ENCODE measurements around the gene RDH5. TPM values are rescaled to one million over a fixed set of nuclear protein-coding genes. Genes with fewer than 3 reads are reported as not detected.
"Not testable (repeated sequence)": the region's sequence is repeated elsewhere in the genome, so short reads cannot be mapped to it uniquely, and the experiment has no call there.

RDH5 gene
- total RNA-seq, 2 donors from 2014 or later = 5.7 to 12.6 TPM

- no peak for TF ChIP-seq POLR2AphosphoS5 (IDR thresholded peaks at IDR 0.05)
- TF ChIP-seq, protein P1, sequence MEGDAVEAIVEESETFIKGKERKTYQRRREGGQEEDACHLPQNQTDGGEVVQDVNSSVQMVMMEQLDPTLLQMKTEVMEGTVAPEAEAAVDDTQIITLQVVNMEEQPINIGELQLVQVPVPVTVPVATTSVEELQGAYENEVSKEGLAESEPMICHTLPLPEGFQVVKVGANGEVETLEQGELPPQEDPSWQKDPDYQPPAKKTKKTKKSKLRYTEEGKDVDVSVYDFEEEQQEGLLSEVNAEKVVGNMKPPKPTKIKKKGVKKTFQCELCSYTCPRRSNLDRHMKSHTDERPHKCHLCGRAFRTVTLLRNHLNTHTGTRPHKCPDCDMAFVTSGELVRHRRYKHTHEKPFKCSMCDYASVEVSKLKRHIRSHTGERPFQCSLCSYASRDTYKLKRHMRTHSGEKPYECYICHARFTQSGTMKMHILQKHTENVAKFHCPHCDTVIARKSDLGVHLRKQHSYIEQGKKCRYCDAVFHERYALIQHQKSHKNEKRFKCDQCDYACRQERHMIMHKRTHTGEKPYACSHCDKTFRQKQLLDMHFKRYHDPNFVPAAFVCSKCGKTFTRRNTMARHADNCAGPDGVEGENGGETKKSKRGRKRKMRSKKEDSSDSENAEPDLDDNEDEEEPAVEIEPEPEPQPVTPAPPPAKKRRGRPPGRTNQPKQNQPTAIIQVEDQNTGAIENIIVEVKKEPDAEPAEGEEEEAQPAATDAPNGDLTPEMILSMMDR (IDR thresholded peaks at IDR 0.05) = no peak
- no peak for TF ChIP-seq POLR2A (IDR thresholded peaks at IDR 0.05)
- intact Hi-C loops (cut with DNase I) = no loop called here
- DNase-seq (ENCODE audit: low spot score) = no peak
- H3K36me3 ChIP-seq = no peaks in the 10 kb centered on the region
- H3K4me3 ChIP-seq = no peak overlapping the region
- 43% methylated on average over 2 of the region's 2 CpGs for WGBS
- H3K27me3 ChIP-seq (replicated peaks; ENCODE audit: insufficient read depth) = no peaks in the 10 kb centered on the region
- H3K4me1 ChIP-seq (replicated peaks) = no peaks in the 10 kb centered on the region
- no peaks in the 10 kb centered on the region for H3K9me3 ChIP-seq
- no peak overlapping the region for H3K27ac ChIP-seq
Observed at GRCh38 chr12:55755246-55755645, 35.1 kb downstream of the RDH5 start.

GRCh38 chr12:55757701-55758100, 37.5 kb downstream of the RDH5 start:
- Histone ChIP-seq H3K27me3 (replicated peaks; ENCODE audit: insufficient read depth) (no peaks in the 10 kb centered on the region), H3K9me3 (no peaks in the 10 kb centered on the region), H3K36me3 (no peaks in the 10 kb centered on the region), H3K27ac (no peak overlapping the region), H3K4me3 (no peak overlapping the region), H3K4me1 (replicated peaks) (no peaks in the 10 kb centered on the region)
- DNase-seq (ENCODE audit: low spot score) = no peak
- TF ChIP-seq POLR2A (IDR thresholded peaks at IDR 0.05) = no peak
- TF ChIP-seq, protein P1 (IDR thresholded peaks at IDR 0.05) = no peak
- no peak for TF ChIP-seq POLR2AphosphoS5 (IDR thresholded peaks at IDR 0.05)
- intact Hi-C loops (cut with DNase I) = no loop called here
- 54% methylated on average over 2 of the region's 2 CpGs for WGBS

DNA sequence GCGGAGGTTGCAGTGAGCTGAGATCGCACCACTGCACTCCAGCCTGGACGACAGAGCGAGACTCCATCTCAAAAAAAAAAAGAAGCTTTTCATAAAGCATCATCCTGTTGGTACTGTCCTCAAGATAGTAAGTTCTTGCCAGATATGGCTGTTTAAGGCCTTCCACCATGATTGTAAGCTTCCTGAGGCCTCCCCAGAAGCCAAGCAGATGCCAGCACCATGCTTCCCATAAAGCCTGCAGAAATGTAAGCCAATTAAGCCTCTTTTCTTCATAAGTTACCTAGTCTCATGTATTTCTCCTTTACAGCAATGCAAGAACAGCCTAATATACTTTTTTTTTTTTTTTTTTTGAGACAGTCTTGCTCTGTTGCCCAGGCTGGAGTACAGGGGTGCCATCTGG, 38.4 kb downstream of the RDH5 start:
- 94% methylated on average over 4 of the region's 4 CpGs for WGBS
- H3K27me3 ChIP-seq (replicated peaks; ENCODE audit: insufficient read depth); DNase-seq (ENCODE audit: low spot score); H3K4me1 ChIP-seq (replicated peaks); H3K9me3 ChIP-seq; H3K36me3 ChIP-seq; intact Hi-C loops (cut with DNase I); H3K4me3 ChIP-seq: not testable (repeated sequence)
- peak overlapping the region in 1 of 2 donors; percentile 32 for H3K27ac ChIP-seq

GRCh38 chr12:55760663-55761062, 40.5 kb downstream of the RDH5 start:
- 95% methylated on average over 6 of the region's 6 CpGs for WGBS
- intact Hi-C loops (cut with DNase I) = no loop called here

GRCh38 chr12:55762646-55763045, 42.5 kb downstream of the RDH5 start:
- intact Hi-C loops (cut with DNase I) = no loop called here
- H3K4me1 ChIP-seq (replicated peaks) = no peaks in the 10 kb centered on the region
- DNase-seq (ENCODE audit: low spot score) = no peak
- H3K9me3 ChIP-seq = no peaks in the 10 kb centered on the region
- no peak overlapping the region for H3K4me3 ChIP-seq
- no peaks in the 10 kb centered on the region for H3K27me3 ChIP-seq (replicated peaks; ENCODE audit: insufficient read depth)
- no peak overlapping the region for H3K27ac ChIP-seq
- H3K36me3 ChIP-seq = no peaks in the 10 kb centered on the region
- TF ChIP-seq POLR2A (IDR thresholded peaks at IDR 0.05) = no peak
- TF ChIP-seq, protein P1 (IDR thresholded peaks at IDR 0.05) = no peak
- no peak for TF ChIP-seq POLR2AphosphoS5 (IDR thresholded peaks at IDR 0.05)

More at GRCh38 chr12:55760663-55761062, 40.5 kb downstream of the RDH5 start:
- H3K4me1 ChIP-seq (replicated peaks) = no peaks in the 10 kb centered on the region
- no peak overlapping the region for H3K27ac ChIP-seq
- no peak for TF ChIP-seq POLR2A (IDR thresholded peaks at IDR 0.05)
- TF ChIP-seq POLR2AphosphoS5 (IDR thresholded peaks at IDR 0.05) = no peak
- TF ChIP-seq, protein P1 (IDR thresholded peaks at IDR 0.05) = no peak
- no peaks in the 10 kb centered on the region for H3K27me3 ChIP-seq (replicated peaks; ENCODE audit: insufficient read depth)
- H3K4me3 ChIP-seq = no peak overlapping the region
- DNase-seq (ENCODE audit: low spot score) = no peak
- H3K36me3 ChIP-seq = no peaks in the 10 kb centered on the region
- no peaks in the 10 kb centered on the region for H3K9me3 ChIP-seq
